DMS 273 (cell line): ENCODE results near the gene CLIC5.

Experiments
- DNase-seq: peaks from one replicate; lab custom pipeline; 2025; ENCODE audit not compliant: unreplicated experiment; lab: John Stamatoyannopoulos, UW

Gene CLIC5

DNA sequence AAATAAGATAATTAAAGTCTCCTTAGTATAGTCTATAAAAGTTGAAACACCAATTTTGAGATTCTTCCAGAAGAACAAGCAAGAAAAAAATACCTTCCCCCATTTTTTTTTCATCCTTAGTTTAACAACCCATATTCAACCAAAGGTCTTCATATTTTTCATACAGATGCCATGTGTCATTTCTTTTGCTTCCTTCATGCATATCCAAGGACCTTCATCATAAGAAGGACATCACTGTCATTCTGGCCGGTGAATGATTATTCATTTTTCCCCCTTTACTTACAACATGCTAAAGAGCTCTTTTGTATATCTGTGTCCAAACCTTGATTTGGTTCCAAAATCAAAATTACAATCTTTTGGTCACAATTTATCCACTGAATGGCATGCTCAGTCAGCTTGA is 21.3 kb upstream of the CLIC5 start:
- no peak for DNase-seq

DNA sequence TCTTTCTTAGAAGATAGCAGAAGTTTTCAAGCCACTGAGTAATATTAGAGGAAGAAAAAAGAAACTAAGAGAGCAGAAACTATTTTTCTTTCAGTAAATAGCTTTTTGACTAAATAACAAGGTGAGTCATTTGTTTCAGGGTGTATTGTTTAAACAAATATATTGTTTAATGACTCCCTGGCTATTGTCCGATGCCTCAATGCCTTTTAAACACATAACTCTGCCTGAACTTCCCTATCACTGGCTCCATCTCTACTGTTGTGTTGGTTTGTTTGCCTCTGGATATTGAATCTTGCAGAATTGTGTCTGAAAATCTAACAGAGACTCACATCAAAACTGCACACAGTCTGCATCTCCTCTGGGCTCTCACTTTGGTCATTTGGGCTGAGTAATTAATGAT is 19.6 kb upstream of the CLIC5 start:
- DNase-seq: no peak

DNA sequence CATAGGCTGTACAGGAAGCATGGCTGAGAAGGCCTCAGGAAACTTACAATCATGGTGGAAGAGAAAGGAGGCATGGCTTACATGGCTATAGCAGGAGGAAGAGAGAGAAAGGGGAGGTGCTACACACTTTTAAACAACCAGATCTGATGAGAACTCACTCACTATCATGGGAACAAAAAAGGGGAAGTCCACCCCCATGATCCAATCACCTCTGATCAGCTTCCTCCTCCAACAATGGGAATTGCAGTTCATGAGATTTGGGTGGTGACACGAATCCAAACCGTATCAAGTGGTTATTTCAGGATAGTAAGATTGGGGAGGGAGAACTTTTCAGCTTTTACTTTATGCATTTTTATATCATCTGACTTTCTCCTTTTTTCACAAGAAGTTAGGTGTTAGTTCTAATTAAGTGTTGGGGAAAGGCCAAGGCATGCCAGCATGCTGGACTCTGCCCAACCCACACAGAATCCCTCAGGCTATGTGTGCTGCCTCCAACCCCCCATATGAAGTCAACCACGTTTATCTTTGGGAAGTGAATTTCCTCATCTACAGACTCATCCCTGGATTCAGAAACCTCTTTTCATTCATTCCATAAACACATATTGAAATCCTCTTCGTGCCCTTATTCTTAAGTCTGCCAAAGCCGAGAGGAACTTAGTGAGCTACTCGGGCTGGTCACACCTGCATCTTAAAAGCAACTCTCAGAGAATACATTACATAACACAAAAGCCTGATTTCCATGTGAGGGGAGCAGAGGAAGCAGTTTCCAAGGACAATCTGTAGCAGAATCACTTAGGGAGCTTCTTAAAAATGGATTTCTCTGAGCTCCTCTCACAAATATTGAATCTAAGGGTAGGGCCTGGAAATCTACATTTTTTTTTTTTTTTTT is 16.7 kb upstream of the CLIC5 start:
- no peak for DNase-seq

DNA sequence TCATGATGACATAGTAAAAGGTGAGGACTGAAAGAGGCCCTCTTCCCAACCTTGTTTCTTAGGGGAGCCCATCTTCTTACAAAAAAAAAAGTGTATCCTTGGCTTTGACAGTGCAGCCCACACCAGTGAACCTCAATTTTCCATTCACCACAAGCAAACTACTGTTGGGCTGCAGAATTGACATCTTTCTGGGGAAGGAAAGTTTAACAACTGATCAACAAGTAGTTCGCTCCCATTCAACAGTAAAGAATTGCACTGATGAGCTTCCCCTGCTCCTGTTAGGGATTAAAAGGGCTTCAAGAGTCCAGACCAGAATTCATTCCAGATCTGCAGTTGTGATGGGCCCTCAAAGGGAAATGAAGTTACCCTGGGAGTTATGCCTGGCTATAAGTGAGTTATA is 13.9 kb upstream of the CLIC5 start:
- no peak for DNase-seq

DNA sequence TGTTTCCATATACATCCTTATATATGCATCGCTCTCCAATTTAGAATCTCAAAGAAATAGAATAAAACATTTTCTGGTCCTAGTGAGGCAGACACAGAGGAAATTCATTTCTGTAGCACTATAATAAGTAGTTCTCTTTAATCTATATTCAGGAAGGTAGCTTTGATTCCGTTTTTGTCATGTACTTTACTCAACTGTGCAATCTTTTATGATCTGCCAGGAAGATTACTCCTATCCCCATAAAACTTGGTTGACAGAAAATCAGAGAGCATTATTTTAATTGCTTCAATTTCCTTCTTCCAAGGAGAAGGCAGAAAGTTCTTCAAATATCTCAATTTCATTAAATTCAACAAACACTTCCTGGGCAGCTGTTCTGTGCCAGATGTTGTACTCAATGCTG is 10.6 kb upstream of the CLIC5 start:
- DNase-seq: no peak

DNA sequence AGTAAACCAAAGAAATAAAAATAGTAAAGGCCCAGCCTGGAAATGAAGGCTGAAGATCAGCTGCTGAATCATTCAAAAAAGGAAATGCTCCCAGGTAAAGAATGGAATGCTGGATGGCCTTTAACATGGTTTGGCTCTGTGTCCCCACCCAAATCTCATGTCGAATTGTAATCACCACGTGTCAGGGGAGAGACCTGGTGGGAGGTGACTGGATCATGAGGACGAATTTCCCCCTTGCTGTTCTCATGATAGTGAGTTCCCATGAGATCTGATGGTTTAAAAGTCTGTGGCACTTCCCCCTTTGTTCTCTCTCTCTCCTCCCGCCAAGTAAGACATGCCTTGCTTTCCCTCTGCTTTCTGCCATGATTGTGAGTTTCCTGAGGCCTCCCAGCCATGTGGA is 9.9 kb upstream of the CLIC5 start:
- DNase-seq: no peak

DNA sequence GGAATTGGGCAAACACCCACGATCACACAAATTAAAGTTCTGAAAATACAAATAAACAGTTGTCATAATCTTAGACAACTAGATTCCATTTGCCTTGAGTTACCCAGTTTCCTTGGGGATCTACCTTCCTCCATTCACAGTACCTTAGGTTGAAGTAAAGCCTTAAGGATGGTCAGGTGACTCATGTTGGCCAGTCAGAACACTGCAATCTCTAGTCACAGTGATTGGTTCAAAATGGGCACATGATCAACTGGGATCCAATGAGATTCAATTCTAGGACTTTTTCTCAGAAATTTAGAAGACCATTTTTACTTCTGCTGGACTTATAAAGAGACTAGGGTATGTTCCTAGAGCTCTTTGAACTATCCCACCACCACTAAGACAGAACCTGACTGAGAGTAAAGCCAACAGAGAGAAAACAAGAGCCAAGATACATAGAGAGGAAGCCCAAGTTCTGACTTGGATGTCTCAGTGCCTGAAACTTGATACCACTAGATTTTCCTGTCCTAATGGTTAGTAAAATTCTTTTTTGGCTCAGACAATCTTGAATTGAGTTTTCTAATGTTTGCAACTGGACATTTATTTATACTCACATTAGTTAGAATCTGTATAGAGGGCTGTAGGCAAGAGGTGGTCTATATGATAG is 8.6 kb upstream of the CLIC5 start:
- DNase-seq: no peak

DNA sequence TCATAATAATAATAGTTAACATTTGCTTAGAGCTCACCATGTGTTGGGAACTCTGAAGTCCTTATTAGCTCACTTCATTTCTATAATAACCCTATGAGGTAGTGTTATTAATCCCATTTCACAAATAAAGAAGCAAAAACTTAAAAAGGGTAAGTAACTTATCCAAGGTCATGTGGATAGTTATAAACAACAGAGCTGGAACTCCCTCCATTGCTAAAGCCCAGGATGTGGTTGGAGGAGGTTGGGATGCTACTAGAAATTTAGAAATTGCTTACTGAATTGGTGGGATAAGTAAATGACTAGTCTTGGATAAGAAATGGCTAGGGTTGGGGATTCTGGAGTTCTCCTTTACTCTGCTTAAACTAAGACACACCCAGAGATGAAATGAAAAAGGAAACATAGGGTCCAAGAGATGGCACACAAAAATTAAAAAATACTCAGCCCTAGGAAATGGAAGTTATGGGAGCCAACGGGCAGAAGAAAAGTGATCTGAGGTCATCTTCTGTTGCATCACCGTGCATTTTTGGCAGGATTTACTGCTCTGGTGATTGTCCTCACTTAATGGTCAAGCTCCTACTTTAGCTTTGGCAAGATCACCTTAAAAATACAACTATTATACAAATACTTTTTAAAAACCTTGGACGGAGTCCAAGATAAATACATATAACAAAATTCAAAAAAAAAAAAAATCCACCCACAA is 7.7 kb upstream of the CLIC5 start:
- no peak for DNase-seq

DNA sequence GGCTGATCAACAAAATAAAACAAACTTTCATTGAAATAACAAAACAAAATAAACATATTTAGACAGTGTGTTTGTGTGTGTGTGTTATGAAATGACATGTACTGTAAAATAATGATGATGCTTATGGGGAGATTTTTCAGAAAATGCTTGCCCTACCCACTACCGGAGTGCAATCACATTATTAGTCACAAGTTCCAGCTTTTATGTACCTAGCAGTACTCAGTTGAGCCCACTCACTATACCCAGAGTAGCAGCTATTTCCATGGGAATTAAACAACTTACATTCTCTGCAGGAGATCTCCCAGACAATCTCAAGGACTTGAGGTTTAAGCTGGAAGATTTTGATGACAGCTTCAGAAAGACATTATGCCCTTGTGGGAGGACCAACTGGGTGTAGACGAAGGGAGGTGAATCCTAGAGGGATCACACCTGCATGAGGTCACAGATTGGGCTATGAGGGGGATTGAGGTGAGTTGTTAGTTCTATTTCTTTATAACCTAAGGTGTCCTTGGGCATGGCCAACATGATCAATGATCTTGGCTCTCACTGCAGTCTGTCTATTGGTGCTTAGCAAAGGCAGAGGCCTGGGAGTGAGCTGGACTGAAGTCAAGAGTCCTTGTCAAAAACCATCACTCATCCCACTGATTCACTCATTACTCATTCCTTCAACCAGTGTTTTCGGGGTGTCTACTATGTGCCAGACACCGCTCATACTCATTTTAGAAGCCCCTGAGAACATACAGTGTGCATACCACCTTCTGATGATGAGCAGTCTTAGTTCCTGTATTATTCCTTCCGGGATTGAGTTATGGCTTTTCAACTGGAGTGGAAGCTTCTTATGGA is 6.7 kb upstream of the CLIC5 start:
- DNase-seq: no peak

DNA sequence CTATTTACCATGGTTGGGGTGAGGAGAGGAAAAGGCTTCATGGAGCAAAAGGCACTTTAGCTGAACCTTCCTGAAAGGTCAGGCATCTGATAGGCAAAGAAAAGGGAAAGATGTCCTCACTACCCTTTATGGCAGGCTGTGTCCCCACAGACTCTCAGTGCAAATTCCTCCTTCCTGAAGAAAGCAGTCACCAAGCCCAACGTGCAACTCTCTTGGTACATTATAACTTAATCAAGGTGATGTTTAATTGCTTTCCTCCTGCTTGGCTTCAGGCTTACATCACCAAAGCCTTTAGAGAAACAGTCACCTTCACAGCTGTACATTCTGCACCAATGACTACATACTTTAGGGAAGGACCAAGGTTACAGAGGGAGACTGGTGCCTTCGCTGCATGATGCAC is 2.1 kb upstream of the CLIC5 start:
- no peak for DNase-seq

GRCh38 chr6:46016063-46016608 is 476 bp upstream of the CLIC5 start:
- DNase-seq: no peak

DNA sequence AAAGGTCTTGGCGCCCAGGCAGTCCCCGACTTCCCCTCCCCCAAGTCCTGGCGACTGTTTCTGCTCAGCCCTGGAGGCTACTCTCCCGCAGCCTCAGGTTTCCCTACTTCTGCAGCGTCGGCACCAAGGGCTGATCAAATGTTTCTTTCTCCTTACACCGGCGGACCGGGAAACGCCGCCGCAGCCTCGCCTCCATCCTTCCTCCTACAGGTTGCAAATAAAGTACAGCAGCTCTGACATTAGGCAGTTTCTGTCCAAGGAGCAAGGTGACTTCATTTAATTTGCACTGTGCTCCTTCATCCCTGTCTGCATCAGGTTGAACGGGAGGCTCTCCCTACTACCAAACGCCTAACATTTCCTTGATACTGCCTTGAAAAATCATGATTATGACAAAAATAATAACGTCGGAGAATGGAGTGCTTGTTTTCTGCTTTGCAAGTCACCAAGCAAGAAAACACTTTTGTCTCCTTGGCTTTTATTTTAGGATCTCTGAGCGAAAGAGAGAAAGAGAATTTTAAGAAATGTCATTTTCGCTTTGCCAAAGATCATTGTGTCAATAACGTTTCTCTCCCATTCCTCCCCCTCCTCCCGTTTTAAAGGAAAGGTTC is 1.0 kb downstream of the CLIC5 start:
- no peak for DNase-seq

DNA sequence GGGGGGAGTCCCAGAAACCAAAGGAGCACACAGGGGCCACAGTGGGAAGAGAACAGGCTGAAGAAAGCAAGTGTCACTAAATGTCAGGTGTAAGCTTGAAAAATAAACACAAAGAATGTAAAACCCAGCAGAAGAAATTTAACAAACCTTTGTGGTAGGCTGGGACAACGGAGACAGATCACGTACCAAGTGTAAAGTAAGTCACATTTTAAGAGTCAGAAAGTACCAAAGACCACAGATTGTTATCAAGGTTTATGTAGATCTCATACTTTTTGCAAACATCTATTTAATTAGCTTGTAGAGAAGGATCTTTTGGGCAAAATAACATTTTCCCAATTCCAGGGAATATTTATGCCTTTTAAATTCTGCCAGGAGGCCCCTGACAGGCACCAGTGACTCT is 1.6 kb downstream of the CLIC5 start:
- DNase-seq: no peak

DNA sequence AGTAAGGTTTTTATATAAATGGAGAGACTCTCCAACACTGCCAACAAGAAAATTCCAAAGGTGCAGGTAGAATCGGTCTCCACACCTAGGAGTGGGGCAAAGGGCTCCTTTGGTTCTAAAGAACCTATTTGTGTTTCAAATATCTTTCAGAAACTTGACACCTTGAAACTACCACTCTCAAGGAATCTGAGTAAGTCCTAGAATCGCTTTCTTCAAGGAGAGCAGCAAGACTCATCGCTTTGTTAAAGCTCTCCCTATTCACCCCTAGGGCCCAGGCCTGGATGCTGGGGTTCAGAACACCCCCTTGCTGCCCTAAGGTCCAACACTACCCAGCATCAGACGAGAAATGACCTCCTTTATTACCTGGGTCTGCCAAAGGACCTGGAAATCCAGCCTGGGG is 2.0 kb downstream of the CLIC5 start:
- no peak for DNase-seq

DNA sequence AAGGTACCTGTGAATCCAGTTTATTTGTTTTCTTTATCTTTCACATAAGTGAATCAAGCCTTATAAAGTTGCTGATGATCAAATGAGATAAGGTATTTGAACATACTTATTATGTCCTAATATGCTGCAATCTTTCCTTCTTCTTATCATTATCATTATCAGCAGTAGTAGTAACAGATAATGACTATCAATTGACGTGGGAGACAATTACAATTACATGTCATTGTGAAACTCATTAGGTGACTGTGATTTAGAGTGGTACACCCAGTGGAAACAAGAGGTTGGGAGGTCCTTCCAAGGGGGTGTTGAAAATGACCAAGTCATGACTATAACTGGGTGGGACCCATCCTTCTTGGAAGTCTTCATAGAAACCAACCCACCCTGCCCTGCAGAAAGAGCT is 2.8 kb downstream of the CLIC5 start:
- DNase-seq: no peak

GRCh38 chr6:46011188-46012085 is 4.2 kb downstream of the CLIC5 start:
- no peak for DNase-seq

GRCh38 chr6:46010771-46011170 is 4.9 kb downstream of the CLIC5 start:
- DNase-seq: no peak

GRCh38 chr6:46010270-46010669 is 5.4 kb downstream of the CLIC5 start:
- DNase-seq: no peak

GRCh38 chr6:46002264-46002663 is 13.4 kb downstream of the CLIC5 start:
- DNase-seq: no peak
